H9 (cell line): Measurements from ENCODE around the gene LILRA1. TPM values are rescaled to one million over a fixed set of nuclear protein-coding genes. Genes with fewer than 3 reads are reported as not detected.
"Not testable (repeated sequence)": the region's sequence is repeated elsewhere in the genome, so short reads cannot be mapped to it uniquely, and the experiment has no call there.

ENCODE experiments used
- DNase-seq: peaks from one replicate; pipeline ENCODE4 v3.0.0-alpha.2; 2017
- H2AFZ ChIP-seq: one replicate; pipeline ENCODE4 v1.6.1; 2013; ENCODE audit warnings: mild to moderate bottlenecking, low read length, control low read depth, moderate library complexity
- H2AK5ac ChIP-seq: 2 replicates; pipeline ENCODE4 v1.6.1; 2013; ENCODE audit warnings: low read length, control low read depth, mixed read lengths; ENCODE audit not compliant: insufficient read length
- H2BK120ac ChIP-seq: one replicate; pipeline ENCODE4 v1.6.1; 2013; ENCODE audit warnings: low read depth, mild to moderate bottlenecking, low read length, control low read depth, inconsistent platforms; ENCODE audit not compliant: poor library complexity, severe bottlenecking
- H2BK12ac ChIP-seq: 2 replicates; pipeline ENCODE4 v1.6.1; 2013; ENCODE audit warnings: low read length, control low read depth, mixed read lengths, low read depth; ENCODE audit not compliant: insufficient read length
- H2BK15ac ChIP-seq: 2 replicates; pipeline ENCODE4 v1.6.1; 2013; ENCODE audit warnings: low read depth, low read length, control low read depth
- H2BK20ac ChIP-seq: one replicate; pipeline ENCODE4 v1.6.1; 2013; ENCODE audit warnings: low read depth, mild to moderate bottlenecking, low read length, control low read depth, inconsistent platforms; ENCODE audit not compliant: poor library complexity, severe bottlenecking
- H2BK5ac ChIP-seq: 2 replicates; pipeline ENCODE4 v1.6.1; 2013; ENCODE audit warnings: low read length, control low read depth, mixed read lengths; ENCODE audit not compliant: insufficient read length
- H3K14ac ChIP-seq: 2 replicates; pipeline ENCODE4 v1.6.1; 2013; ENCODE audit warnings: low read length, control low read depth; ENCODE audit not compliant: insufficient read depth
- H3K18ac ChIP-seq: 2 replicates; pipeline ENCODE4 v1.6.1; 2013; ENCODE audit warnings: low read depth, mild to moderate bottlenecking, mixed read lengths, low read length, control low read depth; ENCODE audit not compliant: insufficient read length
- H3K23ac ChIP-seq: 2 replicates; pipeline ENCODE4 v1.6.1; 2013; ENCODE audit warnings: low read length, control low read depth, mixed read lengths, low read depth; ENCODE audit not compliant: insufficient read length
- H3K23me2 ChIP-seq: 2 replicates; pipeline ENCODE4 v1.6.1; 2013; ENCODE audit warnings: low read depth, mild to moderate bottlenecking, mixed read lengths, low read length, control low read depth; ENCODE audit not compliant: insufficient read length, poor library complexity, severe bottlenecking
- H3K27ac ChIP-seq: 2 replicates; pipeline ENCODE4 v1.5.1; 2013; ENCODE audit warnings: low read length, control low read depth, mixed read lengths, low read depth; ENCODE audit not compliant: insufficient read length
- H3K27me3 ChIP-seq: 2 replicates; pipeline ENCODE4 v1.6.1; 2013; ENCODE audit warnings: low read length, control low read depth, inconsistent platforms; ENCODE audit not compliant: insufficient read depth
- H3K4ac ChIP-seq: 2 replicates; pipeline ENCODE4 v1.6.1; 2013; ENCODE audit warnings: low read depth, mild to moderate bottlenecking, control low read depth, inconsistent platforms, low read length, moderate library complexity
- H3K4me1 ChIP-seq: 2 replicates; pipeline ENCODE4 v1.6.1; 2013; ENCODE audit warnings: low read length, control low read depth, inconsistent platforms; ENCODE audit not compliant: insufficient read depth
- H3K4me2 ChIP-seq: 2 replicates; pipeline ENCODE4 v1.6.1; 2013; ENCODE audit warnings: low read length, control low read depth, mixed read lengths; ENCODE audit not compliant: insufficient read length, insufficient read depth
- H3K56ac ChIP-seq: 2 replicates; pipeline ENCODE4 v1.6.1; 2013; ENCODE audit warnings: low read depth, mild to moderate bottlenecking, mixed read lengths, low read length, control low read depth; ENCODE audit not compliant: insufficient read length
- H3K79me1 ChIP-seq: 2 replicates; pipeline ENCODE4 v1.6.1; 2013; ENCODE audit warnings: low read depth, mild to moderate bottlenecking, moderate library complexity, low read length, control low read depth, inconsistent platforms; ENCODE audit not compliant: insufficient read depth, poor library complexity, severe bottlenecking
- H3K79me2 ChIP-seq: 2 replicates; pipeline ENCODE4 v1.6.1; 2013; ENCODE audit warnings: low read length, control low read depth, inconsistent platforms; ENCODE audit not compliant: insufficient read depth
- H3K9ac ChIP-seq: 2 replicates; pipeline ENCODE4 v1.6.1; 2013; ENCODE audit warnings: low read length, control low read depth, mixed read lengths; ENCODE audit not compliant: insufficient read length; ENCODE audit errors: extremely low read depth
- H3K9me3 ChIP-seq: one replicate; pipeline ENCODE4 v1.6.1; 2013; ENCODE audit warnings: low read depth, low read length, inconsistent platforms; ENCODE audit not compliant: control insufficient read depth
- H3T11ph ChIP-seq: one replicate; pipeline ENCODE4 v1.6.1; 2013; ENCODE audit warnings: mild to moderate bottlenecking, low read length, control low read depth, inconsistent platforms
- H4K20me1 ChIP-seq: one replicate; pipeline ENCODE4 v1.6.1; 2013; ENCODE audit not compliant: control insufficient read depth, insufficient read length, insufficient read depth
- H4K5ac ChIP-seq: 2 replicates; pipeline ENCODE4 v1.6.1; 2013; ENCODE audit warnings: low read depth, mild to moderate bottlenecking, mixed read lengths, low read length, control low read depth; ENCODE audit not compliant: insufficient read length
- H4K8ac ChIP-seq: replicated peaks from 2 replicates; pipeline ENCODE4 v1.6.1; 2013; ENCODE audit warnings: low read length, control low read depth, mixed read lengths, low read depth; ENCODE audit not compliant: insufficient read length
- H4K91ac ChIP-seq: 2 replicates; pipeline ENCODE4 v1.6.1; 2013; ENCODE audit warnings: low read depth, mild to moderate bottlenecking, moderate library complexity, mixed read lengths, low read length, control low read depth; ENCODE audit not compliant: insufficient read length
- H3K27ac Mint-ChIP-seq, 3 experiments: 2 replicates in 2 of 3; 3 replicates in 1 of 3; pipeline ENCODE4 v1.8.0; 2020 to 2021; ENCODE audit warnings: mixed read lengths in 3 of 3, mild to moderate bottlenecking in 1 of 3, moderate library complexity in 1 of 3
- H3K27me3 Mint-ChIP-seq: 2 replicates; pipeline ENCODE4 v1.8.0; 2021; ENCODE audit warnings: low read depth, mild to moderate bottlenecking, moderate library complexity, mixed read lengths
- H3K36me3 Mint-ChIP-seq, 3 experiments: 2 replicates in 2 of 3; 3 replicates in 1 of 3; pipeline ENCODE4 v1.8.0; 2020 to 2021; ENCODE audit warnings: low read depth in 3 of 3, mixed read lengths in 3 of 3; ENCODE audit not compliant: insufficient read depth in 1 of 3
- H3K4me1 Mint-ChIP-seq, 2 experiments: 2 replicates each; pipeline ENCODE4 v1.8.0; 2020; ENCODE audit warnings: mixed read lengths in 2 of 2
- H3K4me3 Mint-ChIP-seq, 2 experiments: 2 replicates in 1 of 2; 3 replicates in 1 of 2; pipeline ENCODE4 v1.8.0; 2020 to 2021; ENCODE audit warnings: mild to moderate bottlenecking in 2 of 2, mixed read lengths in 2 of 2, moderate library complexity in 1 of 2
- H3K9me3 Mint-ChIP-seq, 2 experiments: 2 replicates in 1 of 2; 3 replicates in 1 of 2; pipeline ENCODE4 v1.8.0; 2020; ENCODE audit warnings: mild to moderate bottlenecking in 2 of 2, mixed read lengths in 2 of 2, moderate library complexity in 1 of 2
- CTCF ChIP-seq: fragments of 200-600 bp; sonication (generic); conservative IDR thresholded peaks from 3 replicates; pipeline ENCODE4 v1.8.0; 2021; ENCODE audit warnings: antibody characterized with exemption, mild to moderate bottlenecking
- WGBS: extraction: QIAGEN DNeasy Blood & Tissue Kit; methylation state at CpG from one replicate; pipeline ENCODE4 v1.1.7; 2013; ENCODE audit warnings: missing lambda C conversion rate, low lambda C conversion rate, mixed read lengths; ENCODE audit not compliant: insufficient read length; ENCODE audit errors: extremely low coverage; 5-methylcytosine and 5-hydroxymethylcytosine counted together
- total RNA-seq: library from RNA; stranded (reverse); gene quantifications from 2 replicates; pipeline ENCODE4 v1.2.1, GENCODE V29; 2021

Gene LILRA1
- total RNA-seq, 1 experiment from 2014 or later: not detected

- Histone ChIP-seq H3K23ac (no peak overlapping the region), H3K4me2 (no peak overlapping the region), H2BK12ac (no peak overlapping the region), H3K4me1 (no peaks in the 10 kb centered on the region), H3K56ac (no peak overlapping the region), H3K14ac (no peak overlapping the region), H3K27me3 (no peaks in the 10 kb centered on the region), H2AFZ (no peak overlapping the region), H3K79me2 (no peaks in the 10 kb centered on the region), H2BK5ac (no peak overlapping the region), H3K9ac (no peak overlapping the region), H3K9me3 (peaks cover 60% of the 10 kb centered on the region), H2BK120ac (no peak overlapping the region), H4K20me1 (no peaks in the 10 kb centered on the region), H3K4ac (no peak overlapping the region), H3K27ac (no peak overlapping the region), H2AK5ac (no peak overlapping the region), H2BK15ac (no peak overlapping the region), H3K18ac (no peak overlapping the region), H3K79me1 (no peaks in the 10 kb centered on the region), H4K5ac (no peak overlapping the region), H2BK20ac (no peak overlapping the region), H3T11ph (no peak overlapping the region), H4K8ac (no peak overlapping the region), H3K23me2 (no peaks in the 10 kb centered on the region), H4K91ac (no peak overlapping the region)
- DNase-seq: no peak
- TF ChIP-seq CTCF: no peak
- no peak overlapping the region for H3K27ac Mint-ChIP-seq
- H3K4me3 Mint-ChIP-seq: no peak overlapping the region
- WGBS: no CpG with 5 or more reads among the region's 6 CpGs
- no peaks in the 10 kb centered on the region for H3K4me1 Mint-ChIP-seq
- peaks cover 0 to 32% (median 14%) of the 10 kb centered on the region in 3 experiments; a peak in 6 of 7 replicates for H3K36me3 Mint-ChIP-seq
- H3K9me3 Mint-ChIP-seq: peaks cover 87 to 95% of the 10 kb centered on the region in 2 experiments
- H3K27me3 Mint-ChIP-seq: peaks cover 8% of the 10 kb centered on the region
Observed at GRCh38 chr19:54630782-54631181, 37.4 kb downstream of the LILRA1 start.

- H2BK5ac ChIP-seq, H2BK12ac ChIP-seq, H3K18ac ChIP-seq, H3K79me2 ChIP-seq, H3K4me2 ChIP-seq, H3K27me3 ChIP-seq, H2BK120ac ChIP-seq, H3K27ac Mint-ChIP-seq, H3K56ac ChIP-seq, H2BK20ac ChIP-seq, H4K20me1 ChIP-seq, H3K4me1 Mint-ChIP-seq, H2BK15ac ChIP-seq, H3K4ac ChIP-seq, H4K5ac ChIP-seq, H3K27me3 Mint-ChIP-seq, H3K4me1 ChIP-seq, DNase-seq, H4K91ac ChIP-seq, H3K79me1 ChIP-seq, H3K23me2 ChIP-seq, H4K8ac ChIP-seq, H3K23ac ChIP-seq, H2AK5ac ChIP-seq, H3K9ac ChIP-seq, H3K4me3 Mint-ChIP-seq, H3T11ph ChIP-seq, H3K14ac ChIP-seq, H3K27ac ChIP-seq, H2AFZ ChIP-seq: not testable (repeated sequence)
- peaks cover 87 to 95% of the 10 kb centered on the region in 2 experiments for H3K9me3 Mint-ChIP-seq
- WGBS: no CpG with 5 or more reads among the region's 23 CpGs
- H3K36me3 Mint-ChIP-seq: peaks cover 0 to 24% (median 11%) of the 10 kb centered on the region in 3 experiments; a peak in 5 of 7 replicates
- H3K9me3 ChIP-seq: peaks cover 61% of the 10 kb centered on the region
Observed at GRCh38 chr19:54631489-54632337, 38.3 kb downstream of the LILRA1 start.
